H4 (cell line): Measurements from ENCODE around the gene OPCML. TPM values are rescaled to one million over a fixed set of nuclear protein-coding genes. Genes with fewer than 3 reads are reported as not detected.
"Not testable (repeated sequence)": the region's sequence is repeated elsewhere in the genome, so short reads cannot be mapped to it uniquely, and the experiment has no call there.

Source experiments
- DNase-seq: peaks from one replicate; pipeline ENCODE4 v3.0.0-alpha.2; 2015; ENCODE audit warnings: low spot score
- total RNA-seq: library from RNA; depleted of rRNA; stranded (reverse); fragments of >200 nt; shearing (Covaris generic); gene quantifications from 2 replicates; pipeline ENCODE4 v1.2.3, GENCODE V29; 2014

Gene OPCML
- total RNA-seq, 1 experiment from 2014 or later = 0.12 TPM

GRCh38 chr11:132439711-132440255 lies 1092.5 kb downstream of the OPCML start:
- no peak for DNase-seq

- no peak for DNase-seq
These were observed 1093.9 kb downstream of the OPCML start for GRCh38 chr11:132438418-132438817.

DNA sequence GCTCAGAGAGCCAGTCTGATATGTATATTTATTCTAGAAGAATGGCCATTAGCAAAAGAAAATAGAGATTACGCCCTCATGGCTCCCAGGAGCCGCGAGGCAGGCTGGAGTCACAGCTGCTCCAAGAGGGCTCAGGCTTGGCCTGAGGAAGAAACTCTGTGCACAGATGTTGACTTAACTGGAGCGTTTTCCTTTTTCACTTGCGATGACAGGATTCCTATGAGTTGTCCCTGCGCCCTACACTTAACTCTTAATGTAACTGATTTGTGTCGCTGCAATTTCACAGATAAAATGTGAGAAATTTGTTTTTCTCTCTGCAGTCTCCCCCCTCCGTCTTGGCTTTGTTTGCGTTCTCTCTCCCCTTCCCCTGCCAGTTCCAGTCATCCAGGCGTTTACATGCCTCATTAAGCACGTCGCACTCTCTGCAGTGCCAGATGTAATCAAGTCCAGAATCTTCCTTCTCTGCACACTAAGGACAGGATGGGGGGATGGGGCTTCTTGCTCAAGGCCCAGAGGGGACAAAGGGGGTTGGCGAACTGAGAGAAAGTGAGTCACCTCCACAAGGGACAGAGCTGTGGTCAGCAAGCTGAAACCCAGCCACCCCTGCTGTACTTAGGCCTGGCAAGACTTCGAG lies 1101.8 kb downstream of the OPCML start:
- DNase-seq = peak; percentile 7

GRCh38 chr11:132429685-132430084 lies 1102.6 kb downstream of the OPCML start:
- no peak for DNase-seq

- DNase-seq = peak; percentile 22
These were observed 1104.7 kb downstream of the OPCML start for GRCh38 chr11:132427611-132428010.

- DNase-seq = no peak
These were observed 1107.9 kb downstream of the OPCML start for GRCh38 chr11:132424433-132424832.

DNA sequence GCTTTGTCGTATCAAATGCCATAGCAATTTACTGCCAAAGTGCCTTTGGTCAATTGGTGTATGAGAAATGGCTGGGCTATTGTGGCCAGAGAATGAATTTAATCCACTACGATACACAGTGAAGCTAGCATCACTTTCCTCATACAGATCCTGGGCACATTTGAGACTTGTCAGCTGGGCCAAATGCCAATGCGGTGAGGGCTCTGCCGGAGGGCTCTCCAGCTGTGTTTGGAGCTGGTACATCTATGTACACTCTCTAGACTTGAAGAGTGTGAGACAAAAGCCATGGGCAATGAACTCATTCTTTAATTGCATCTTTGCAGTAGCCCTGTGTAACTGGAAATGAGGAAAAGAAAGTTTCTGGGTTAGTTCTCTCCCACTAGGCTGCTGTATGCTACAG lies 1109.0 kb downstream of the OPCML start:
- no peak for DNase-seq

DNA sequence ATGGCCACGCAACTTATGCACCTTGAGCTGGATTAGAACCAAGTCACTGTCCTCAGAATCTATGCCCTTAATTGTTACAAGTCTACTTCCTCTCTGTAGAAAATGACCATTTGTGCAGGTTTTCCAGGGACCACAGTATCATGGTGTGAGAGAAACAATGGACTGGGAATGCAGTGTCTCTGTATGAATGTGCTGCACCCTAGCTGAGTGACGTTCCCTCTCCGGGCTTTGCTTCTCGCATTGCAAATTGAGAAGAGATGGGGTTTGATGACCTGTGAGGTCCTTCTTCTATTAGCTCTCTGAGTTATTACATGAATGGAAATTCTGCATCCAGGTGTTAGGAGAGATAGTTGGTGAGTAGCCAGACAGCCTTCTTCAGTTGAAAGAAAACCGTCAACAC lies 1109.6 kb downstream of the OPCML start:
- no peak for DNase-seq

- DNase-seq = no peak
These were observed 1110.7 kb downstream of the OPCML start for GRCh38 chr11:132421555-132421954.

GRCh38 chr11:132414451-132414850 lies 1117.8 kb downstream of the OPCML start:
- DNase-seq = no peak

DNA sequence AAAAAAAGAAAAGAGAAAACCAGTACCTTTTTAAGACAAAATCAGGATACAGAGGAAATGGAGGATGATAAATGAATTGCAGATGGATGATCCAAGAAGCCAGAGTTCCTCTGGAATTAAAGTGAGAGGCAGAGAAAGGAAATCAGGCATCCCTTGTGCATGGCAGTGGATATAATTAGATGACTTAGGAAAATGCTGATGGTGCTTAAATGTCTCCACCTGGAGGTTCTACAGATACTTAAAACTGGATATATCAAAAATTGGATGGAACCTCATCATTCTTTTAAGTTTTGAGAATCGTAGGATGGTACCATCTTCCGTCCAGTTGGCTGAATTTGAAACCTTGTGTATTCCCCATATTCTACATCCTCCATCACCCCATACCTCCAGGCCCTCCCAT lies 1121.9 kb downstream of the OPCML start:
- DNase-seq = no peak

DNA sequence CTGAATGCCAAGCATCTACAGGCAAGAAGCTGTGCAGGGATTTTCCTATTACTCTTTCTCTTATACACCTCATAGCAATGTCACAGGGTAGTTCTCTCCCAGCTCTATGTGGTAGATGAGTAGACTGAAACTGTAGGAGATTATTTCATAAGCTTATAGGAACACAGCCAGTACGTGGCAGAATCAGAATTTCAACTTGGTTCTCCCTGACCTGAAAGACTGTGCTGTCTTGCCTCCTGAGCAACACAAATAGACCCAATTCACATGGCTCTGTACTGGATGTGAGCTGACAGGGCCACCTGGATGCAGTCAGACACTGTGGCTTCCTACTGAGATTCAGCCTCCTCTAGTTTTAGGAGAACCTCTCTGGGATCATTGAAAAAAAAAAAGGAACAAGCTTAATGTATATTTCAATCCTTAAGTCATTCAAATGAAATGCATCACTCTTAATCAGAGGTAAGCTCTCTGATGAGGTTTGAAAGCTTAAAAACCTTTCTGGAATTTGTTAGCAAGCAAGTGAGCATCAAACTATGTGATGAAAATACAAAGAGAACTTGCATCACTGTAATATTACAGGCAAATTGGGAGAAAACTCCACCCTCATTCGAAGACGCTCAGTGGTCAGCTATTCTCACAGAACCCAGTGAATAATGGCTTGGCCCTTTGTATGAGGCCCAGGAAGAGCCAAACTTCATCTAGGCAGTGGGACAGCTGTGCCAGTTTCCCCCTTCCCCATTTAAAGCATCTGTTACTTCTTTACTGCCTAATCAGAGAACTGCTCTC lies 1122.5 kb downstream of the OPCML start:
- no peak for DNase-seq

DNA sequence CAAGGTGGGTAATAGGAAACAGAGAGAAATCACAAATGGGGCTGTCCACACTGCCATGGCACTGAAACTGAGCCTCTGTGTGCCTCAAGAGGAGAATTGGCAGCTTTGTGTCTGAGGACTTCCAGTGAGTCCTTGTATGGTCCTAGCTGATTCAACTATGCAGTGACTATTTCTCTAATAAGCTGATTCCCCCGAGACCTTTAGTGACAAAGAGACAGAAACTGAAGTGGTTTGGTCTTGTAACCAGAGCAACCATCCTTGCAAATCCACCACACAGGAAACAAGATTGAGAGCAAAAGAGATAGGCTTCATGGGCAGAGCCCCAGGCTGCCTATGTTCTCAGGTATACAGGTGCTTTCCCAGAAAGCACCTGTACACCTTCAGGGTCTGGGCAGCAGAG lies 1123.4 kb downstream of the OPCML start:
- no peak for DNase-seq

DNA sequence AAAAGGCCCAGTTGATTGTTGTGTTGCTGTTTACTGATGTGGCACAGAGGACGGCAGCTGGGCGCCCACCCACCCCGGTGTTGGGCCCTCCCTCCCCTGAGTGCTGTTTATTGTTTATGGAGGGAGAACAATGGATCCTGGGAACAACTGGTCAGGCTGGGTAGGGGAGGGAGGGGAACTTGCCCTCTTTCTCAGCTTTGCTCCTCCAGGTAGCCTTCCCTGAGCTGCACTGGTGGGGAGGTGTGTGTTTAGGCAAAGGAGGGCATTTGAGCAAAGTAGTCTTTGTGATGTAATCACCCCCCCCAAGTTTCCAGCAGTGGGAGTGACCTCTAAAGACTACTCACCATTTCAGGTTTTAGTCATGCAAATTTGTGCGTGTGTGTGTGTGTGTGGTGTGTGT lies 1126.6 kb downstream of the OPCML start:
- no peak for DNase-seq

DNA sequence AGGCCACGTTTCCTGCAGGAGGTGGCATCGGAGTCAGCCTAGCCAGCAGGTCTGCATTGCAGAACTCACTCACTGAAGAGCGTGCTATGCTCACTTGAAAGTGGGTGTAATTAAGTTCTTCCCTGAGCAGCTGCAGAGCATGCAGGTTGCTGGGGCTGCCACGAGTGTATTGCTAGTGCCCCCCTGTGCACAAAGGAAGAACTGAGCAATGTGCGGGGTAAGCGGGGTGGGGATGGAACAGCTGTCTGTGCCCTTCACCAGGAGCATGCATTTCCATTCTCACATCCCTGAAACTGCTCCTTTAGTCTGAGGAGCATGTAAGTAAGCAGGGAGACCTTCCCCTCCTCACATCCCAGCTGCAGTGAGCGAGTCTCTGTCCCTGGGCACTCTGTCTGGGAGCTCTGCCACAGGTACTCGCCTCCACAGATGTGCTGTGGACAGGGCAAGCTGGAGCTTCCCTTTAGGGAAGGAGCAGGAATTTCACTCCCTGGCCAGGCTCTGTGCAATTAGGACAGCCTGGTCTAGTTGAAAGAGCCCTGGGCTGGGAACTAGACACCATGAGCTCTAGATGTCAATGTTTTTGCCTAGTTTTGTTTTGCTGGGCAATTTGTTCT lies 1130.1 kb downstream of the OPCML start:
- DNase-seq = peak; percentile 31

DNA sequence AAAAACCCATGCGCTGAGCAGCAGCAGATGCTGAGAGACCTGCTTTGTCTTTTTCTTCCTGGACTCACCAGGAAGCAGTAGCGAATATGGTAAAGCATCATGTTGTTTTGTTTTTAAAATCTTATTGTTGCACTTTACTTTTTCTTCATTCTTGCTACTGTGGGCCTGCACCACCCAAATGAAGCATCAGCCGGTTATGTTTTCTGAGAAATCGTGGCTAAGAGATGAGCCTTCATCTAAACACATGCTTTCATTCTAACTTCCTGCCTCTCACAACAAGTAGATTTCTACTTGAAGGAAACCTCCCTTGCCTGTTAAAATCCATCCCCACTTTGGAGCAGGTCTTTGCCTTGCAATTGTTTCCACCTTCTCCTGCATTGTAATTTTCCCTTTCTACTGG lies 1136.0 kb downstream of the OPCML start:
- DNase-seq = no peak

DNA sequence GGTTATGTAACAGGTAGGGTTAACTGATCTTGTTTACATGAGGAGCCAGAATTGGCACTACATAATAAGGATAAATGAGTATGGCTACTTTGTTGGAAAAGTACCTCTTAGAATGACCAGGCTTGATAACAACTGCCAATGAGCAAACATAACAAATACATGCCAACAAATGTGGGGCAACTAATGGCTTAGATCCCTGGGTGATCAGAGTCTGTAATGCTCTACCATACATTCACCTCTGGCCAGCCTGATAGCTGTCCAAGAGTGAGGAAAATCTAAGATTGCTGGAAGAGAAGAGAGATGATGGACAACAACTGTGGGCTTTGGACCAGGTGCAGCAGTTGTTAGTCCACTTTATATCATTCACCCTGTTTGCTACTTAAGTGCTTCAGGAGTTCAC lies 1136.9 kb downstream of the OPCML start:
- no peak for DNase-seq

GRCh38 chr11:132379540-132379939 lies 1152.8 kb downstream of the OPCML start:
- no peak for DNase-seq

DNA sequence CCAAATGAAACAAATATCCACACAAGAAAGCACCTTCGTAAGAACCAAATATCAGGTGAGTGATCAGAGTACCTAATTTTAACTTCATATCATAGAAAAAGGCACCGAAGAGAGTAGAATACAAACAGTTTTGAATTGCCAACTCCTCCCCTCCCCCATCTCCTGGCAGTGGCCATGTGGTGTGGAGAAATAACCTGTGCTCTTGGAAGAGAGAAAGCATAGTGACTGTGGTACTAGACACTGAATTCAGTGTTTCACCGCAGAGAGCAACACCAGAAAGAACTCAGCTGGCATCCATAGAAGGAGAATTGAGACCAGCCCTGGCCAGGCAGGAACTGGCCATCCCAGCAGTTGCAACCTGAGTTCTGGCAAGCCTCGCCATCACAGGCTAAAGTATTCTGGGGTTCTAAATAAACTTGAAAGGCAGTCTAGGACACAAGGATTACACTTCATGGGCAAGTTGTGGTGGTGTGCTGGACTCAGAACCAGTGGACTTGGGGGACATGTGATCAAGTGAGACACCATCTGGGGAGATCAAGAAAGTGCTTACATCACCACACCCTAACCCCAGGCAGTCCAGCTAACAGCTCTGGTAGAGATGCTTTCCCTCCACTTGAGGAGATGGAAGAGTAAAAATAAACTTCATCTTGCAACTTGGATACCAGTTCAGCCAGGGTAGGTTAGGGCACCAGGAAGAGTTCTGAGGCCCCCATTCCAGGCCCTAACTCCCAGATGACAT lies 1158.7 kb downstream of the OPCML start:
- no peak for DNase-seq

DNA sequence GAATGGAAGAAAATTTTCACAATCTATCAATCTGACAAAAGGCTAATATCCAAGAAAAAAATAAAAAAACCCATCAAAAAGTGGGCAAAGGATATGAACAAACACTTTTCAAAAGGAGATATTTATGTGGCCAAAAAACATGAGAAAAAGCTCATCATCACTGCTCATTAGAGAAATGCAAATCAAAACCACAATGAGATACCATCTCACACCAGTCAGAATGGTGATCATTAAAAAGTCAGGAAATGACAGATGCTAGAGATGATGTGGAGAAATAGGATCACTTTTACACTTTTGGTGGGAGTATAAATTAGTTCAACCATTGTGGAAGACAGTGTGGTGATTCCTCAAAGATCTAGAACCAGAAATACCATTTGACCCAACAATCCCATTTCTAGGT lies 1162.2 kb downstream of the OPCML start:
- DNase-seq = not testable (repeated sequence)

DNA sequence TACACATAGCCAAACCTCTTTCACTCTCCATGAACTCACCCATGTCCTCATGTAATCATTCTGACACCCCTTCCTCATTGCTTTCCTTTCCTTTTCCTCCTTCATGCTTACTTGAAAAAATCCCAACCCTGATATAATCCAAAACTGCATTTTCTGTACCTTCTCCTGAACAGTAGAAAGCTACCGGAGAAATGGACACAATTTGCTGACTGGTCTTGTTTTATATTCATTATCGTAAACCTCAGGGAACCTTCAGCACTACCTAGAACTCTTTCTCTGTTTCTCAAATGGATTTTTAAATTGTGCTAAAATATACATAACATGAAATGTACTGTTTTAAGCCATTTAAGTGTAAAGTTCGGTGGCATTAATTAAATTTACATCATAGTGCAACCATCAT lies 1165.0 kb downstream of the OPCML start:
- no peak for DNase-seq

DNA sequence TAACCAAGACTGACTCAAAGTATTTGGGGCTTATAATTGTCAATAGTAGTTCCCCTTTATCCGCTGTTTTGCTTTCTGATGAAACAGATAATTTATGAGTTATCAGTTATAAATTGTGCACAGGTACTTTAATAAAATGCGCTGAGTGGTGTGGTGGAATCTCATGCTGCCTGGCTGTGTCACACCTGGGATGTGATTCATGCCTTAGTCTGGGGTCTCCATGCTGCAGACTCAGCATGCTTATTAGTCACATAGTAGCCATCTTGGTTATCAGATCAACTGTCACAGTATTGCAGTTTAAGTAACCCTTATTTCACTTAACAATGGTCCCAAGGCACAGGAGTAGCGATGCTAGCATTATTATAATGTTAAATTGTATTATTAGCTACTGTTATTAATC lies 1166.7 kb downstream of the OPCML start:
- DNase-seq = no peak
